GM19372 (cell line): ENCODE measurements around the gene GSK3B.
"Not testable (repeated sequence)": the region's sequence is repeated elsewhere in the genome, so short reads cannot be mapped to it uniquely, and the experiment has no call there.

Experiments used
- ATAC-seq: cut with Tn5 transposase; IDR thresholded peaks from one replicate; pipeline ENCODE4 v1.9.1; 2021; ENCODE audit warnings: mild to moderate bottlenecking, low read depth, moderate library complexity; ENCODE audit not compliant: unreplicated experiment

Gene GSK3B

GRCh38 chr3:120057626-120058025, 36.6 kb downstream of the GSK3B start:
- peak; percentile 52 for ATAC-seq

GRCh38 chr3:120057029-120057428, 37.2 kb downstream of the GSK3B start:
- no peak for ATAC-seq

- not testable (repeated sequence) for ATAC-seq
Observed at GRCh38 chr3:120053647-120054046, 40.6 kb downstream of the GSK3B start.

GRCh38 chr3:120052677-120053076, 41.6 kb downstream of the GSK3B start:
- peak; percentile 31 for ATAC-seq

- peak; percentile 76 for ATAC-seq
Observed at GRCh38 chr3:120052225-120052624, 42.0 kb downstream of the GSK3B start.

GRCh38 chr3:120051570-120051969, 42.7 kb downstream of the GSK3B start:
- not testable (repeated sequence) for ATAC-seq

GRCh38 chr3:120049881-120050539, 44.2 kb downstream of the GSK3B start:
- ATAC-seq, result no peak

- no peak for ATAC-seq
Observed at GRCh38 chr3:120049072-120049471, 45.2 kb downstream of the GSK3B start.

- ATAC-seq, result no peak
Observed at GRCh38 chr3:120048355-120049041, 45.7 kb downstream of the GSK3B start.

GRCh38 chr3:120047686-120048085, 46.6 kb downstream of the GSK3B start:
- ATAC-seq, result no peak

GRCh38 chr3:120040813-120041377, 53.4 kb downstream of the GSK3B start:
- no peak for ATAC-seq

- ATAC-seq, result no peak
Observed at GRCh38 chr3:120039642-120040610, 54.3 kb downstream of the GSK3B start.

- no peak for ATAC-seq
Observed at GRCh38 chr3:120033596-120033995, 60.7 kb downstream of the GSK3B start.

GRCh38 chr3:120031561-120031960, 62.7 kb downstream of the GSK3B start:
- ATAC-seq, result no peak

GRCh38 chr3:120029749-120030148, 64.5 kb downstream of the GSK3B start:
- ATAC-seq, result no peak

- no peak for ATAC-seq
Observed at GRCh38 chr3:120028271-120029047, 65.8 kb downstream of the GSK3B start.

GRCh38 chr3:120027226-120027625, 67.0 kb downstream of the GSK3B start:
- ATAC-seq, result no peak

GRCh38 chr3:120025520-120025919, 68.7 kb downstream of the GSK3B start:
- no peak for ATAC-seq

- ATAC-seq, result no peak
Observed at GRCh38 chr3:120024103-120024502, 70.1 kb downstream of the GSK3B start.

GRCh38 chr3:120022729-120023128, 71.5 kb downstream of the GSK3B start:
- ATAC-seq, result no peak
